GM12873 (cell line): ENCODE results near the gene LIX1.

Source experiments
- CTCF ChIP-seq: IDR thresholded peaks from 2 replicates; pipeline ENCODE4 v1.5.1; 2012; ENCODE audit warnings: low read depth, mild to moderate bottlenecking, moderate library complexity, low read length, control low read depth; ENCODE audit not compliant: insufficient read depth; ENCODE audit errors: missing control alignments

Gene LIX1

DNA sequence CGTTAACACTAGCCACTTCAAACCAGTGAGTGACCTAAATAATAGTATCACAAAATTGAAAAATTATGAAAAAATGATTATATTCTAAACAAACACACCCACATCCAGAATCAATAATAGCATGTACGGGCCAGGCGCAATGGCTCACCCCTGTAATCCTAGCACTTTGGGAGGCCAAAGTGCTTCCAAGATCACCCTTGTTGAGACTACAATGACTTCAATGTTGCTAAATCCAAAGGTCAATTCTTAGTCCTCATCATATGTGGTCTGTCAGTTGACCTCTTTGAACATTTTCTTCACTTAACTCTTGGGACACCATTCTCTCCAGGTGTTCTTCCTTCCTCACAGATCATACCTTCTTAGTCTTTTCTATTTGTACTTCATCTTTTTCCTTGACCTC, 29.3 kb upstream of the LIX1 start:
- no peak for TF ChIP-seq CTCF

DNA sequence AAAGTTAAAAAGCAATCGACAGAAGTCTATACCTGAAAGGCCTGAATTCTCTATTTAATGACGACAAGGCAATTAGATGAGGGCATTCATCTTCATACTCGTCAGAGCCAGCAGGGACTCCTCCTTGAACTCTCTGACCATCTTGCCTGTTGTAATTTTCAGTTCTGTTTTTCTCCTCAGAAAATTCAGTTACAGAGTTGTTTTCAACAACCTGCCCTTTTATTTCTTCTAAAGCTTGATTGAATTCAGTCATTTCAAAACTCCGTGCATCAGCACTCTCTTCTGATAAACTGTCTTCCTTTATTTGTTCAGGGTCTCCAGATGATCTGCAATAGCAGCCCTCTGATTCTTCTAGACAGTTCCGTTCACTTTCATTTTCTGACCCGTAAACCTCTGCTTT, 25.0 kb upstream of the LIX1 start:
- TF ChIP-seq CTCF = no peak

DNA sequence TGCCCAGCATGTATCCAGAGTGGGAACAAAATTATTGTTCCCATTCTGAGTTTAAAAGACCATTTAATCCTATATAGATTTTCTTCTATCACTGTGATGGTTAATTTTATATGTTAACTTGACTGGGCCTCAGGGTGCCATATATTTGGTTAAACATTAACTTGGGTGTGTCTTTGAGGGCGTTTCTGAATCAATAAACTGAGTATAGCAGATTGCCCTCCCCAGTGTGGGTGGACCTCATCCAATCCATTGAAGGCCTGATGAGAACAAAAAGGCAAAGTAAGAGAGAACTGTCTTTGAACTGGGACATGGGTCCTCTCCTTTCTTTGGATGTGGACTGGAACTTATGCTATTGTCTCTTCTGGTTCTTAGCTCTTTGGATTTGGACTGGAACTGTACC, 23.3 kb upstream of the LIX1 start:
- TF ChIP-seq CTCF = no peak

GRCh38 chr5:97164846-97165245, 22.4 kb upstream of the LIX1 start:
- TF ChIP-seq CTCF = no peak

- no peak for TF ChIP-seq CTCF
Measured at GRCh38 chr5:97163790-97164285, 21.4 kb upstream of the LIX1 start.

DNA sequence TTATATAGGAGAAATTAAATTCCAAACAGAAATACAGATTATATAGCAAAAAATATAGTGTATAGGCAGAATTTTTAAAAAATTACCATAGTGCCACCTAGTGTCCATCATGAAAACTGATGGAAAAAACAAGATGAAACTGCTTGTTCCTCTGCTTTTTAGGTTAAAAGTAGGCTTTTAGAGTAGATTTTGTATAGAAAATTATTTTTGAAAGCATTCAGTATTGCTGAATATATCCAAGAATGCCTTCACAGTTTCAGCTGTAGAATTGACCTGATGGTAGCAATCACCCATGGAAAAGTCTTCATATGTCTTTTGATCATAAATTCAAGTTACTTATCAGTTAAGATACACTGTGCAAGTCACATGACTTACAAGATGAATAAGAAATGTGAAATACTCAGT, 21.0 kb upstream of the LIX1 start:
- TF ChIP-seq CTCF = peak; percentile 42

DNA sequence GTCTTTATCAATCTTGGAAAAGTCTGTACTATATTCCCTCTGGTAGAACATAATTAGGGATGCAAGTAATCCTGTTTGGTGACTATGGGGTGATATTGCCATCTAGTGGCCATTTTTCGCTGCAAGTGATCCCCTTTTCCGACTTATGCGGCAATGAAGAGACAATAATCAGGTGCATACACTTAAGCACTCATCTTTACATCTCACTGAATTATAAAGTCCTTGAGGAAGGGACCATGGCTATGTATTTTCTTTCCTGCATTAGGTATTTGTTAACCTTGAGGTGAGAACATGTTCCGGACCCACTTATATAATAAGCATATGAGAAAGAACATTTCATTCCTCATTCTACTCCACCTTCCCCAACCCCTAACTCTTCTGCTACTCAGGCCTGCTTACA, 19.6 kb upstream of the LIX1 start:
- peak; percentile 86 for TF ChIP-seq CTCF

DNA sequence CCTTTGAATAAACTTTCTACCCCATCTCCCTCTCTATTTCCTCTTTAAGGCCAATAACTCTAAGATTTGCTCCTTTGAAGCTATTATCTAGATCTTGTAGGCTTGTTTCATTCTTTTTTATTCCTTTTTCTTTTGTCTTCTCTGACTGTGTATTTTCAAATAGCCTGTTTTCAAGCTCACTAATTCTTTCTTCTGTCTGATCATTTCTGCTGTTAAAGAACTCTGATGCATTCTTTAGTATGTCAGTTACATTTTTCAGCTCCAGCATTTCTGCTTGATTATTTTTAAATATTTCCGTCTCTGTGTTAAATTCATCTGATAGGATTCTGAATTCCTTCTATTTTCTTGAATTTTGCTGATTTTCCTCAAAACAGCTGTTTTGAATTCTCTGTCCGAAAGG, 15.3 kb upstream of the LIX1 start:
- no peak for TF ChIP-seq CTCF
